Aorta (tissue), 5 donors: ENCODE data around the gene SLC4A1. TPM values are rescaled to one million over a fixed set of nuclear protein-coding genes. Genes with fewer than 3 reads are reported as not detected.

Source experiments
- ATAC-seq: fragments of 200-7000 bp; cut with Tn5 transposase; one replicate; pipeline ENCODE4 v1.9.1; 2022; ENCODE audit warnings: moderate library complexity; ENCODE audit not compliant: low FRiP score
- DNase-seq, 2 donors: peaks; one replicate each; pipeline ENCODE4 v3.0.0-alpha.2; 2020
- H3K27ac ChIP-seq, 2 donors: one replicate each; pipeline ENCODE4 v1.5.1; 2013; ENCODE audit warnings: low read length in 2 of 2, mild to moderate bottlenecking in 2 of 2, moderate library complexity in 2 of 2, control low read depth in 1 of 2, inconsistent platforms in 1 of 2, low read depth in 1 of 2
- H3K27me3 ChIP-seq, 2 donors: one replicate each; pipeline ENCODE4 v1.6.1; 2013; ENCODE audit warnings: control low read depth in 1 of 2, low read length in 1 of 2, mild to moderate bottlenecking in 1 of 2, moderate library complexity in 1 of 2; ENCODE audit not compliant: insufficient read depth in 2 of 2, control insufficient read depth in 1 of 2
- H3K36me3 ChIP-seq, 2 donors: one replicate each; pipeline ENCODE4 v1.6.1; 2013; ENCODE audit warnings: control low read depth in 1 of 2, low read length in 1 of 2, mild to moderate bottlenecking in 1 of 2; ENCODE audit not compliant: insufficient read depth in 2 of 2, control insufficient read depth in 1 of 2
- H3K4me1 ChIP-seq, 2 donors: one replicate each; pipeline ENCODE4 v1.6.1; 2013; ENCODE audit warnings: low read length in 2 of 2, control low read depth in 1 of 2, mild to moderate bottlenecking in 1 of 2, moderate library complexity in 1 of 2; ENCODE audit not compliant: insufficient read depth in 2 of 2, control insufficient read depth in 1 of 2
- H3K4me3 ChIP-seq, 2 donors: one replicate each; pipeline ENCODE4 v1.5.1; 2013; ENCODE audit warnings: low read length in 2 of 2, control low read depth in 1 of 2, mild to moderate bottlenecking in 1 of 2
- H3K9me3 ChIP-seq: one replicate; pipeline ENCODE4 v1.6.1; 2013; ENCODE audit warnings: mild to moderate bottlenecking, low read length; ENCODE audit not compliant: control insufficient read depth
- WGBS, 2 donors: extraction: QIAGEN DNeasy Blood & Tissue Kit; methylation state at CpG; one replicate each; pipeline ENCODE4 v1.1.7; 2013; 5-methylcytosine and 5-hydroxymethylcytosine counted together
- intact Hi-C, 2 donors: fragments of 100-400 bp; cut with DNase I; formaldehyde crosslinking; loops; one replicate each; pipeline versions ENCODE4 v1.14.2 to v1.15.0; 2022
- polyA plus RNA-seq, 2 donors: library from polyadenylated mRNA; stranded (reverse); fragments of 200-250 nt; gene quantifications; one replicate each; pipeline ENCODE4 v1.2.3, GENCODE V29; 2013
- total RNA-seq, 2 donors: library from RNA; stranded (reverse); fragmentation: NEBNext Ultra II Directional; extraction: Animal tissue kit (Norgen Biotek cat#: 25700); gene quantifications; one replicate each; pipeline ENCODE4 v1.2.1, GENCODE V29; 2021
- donor health status: healthy with polysubstance abuse.
- donor health status: Bipolar disorder and iron deficiency.
- donor health status: DM: no; HTN: no; CAD: no.
- donor health status: DM: no; HTN: no; CAD: no.
- donor health status: DM: yes; HTN: yes; CAD: no.

The SLC4A1 gene
- total and polyA plus RNA-seq, 4 donors = 0.08 to 10.2 (median 0.89) TPM

GRCh38 chr17:44267165-44267455, 825 bp downstream of the SLC4A1 start:
- intact Hi-C loops = no loop called here
- no peak overlapping the region for H3K27ac ChIP-seq
- H3K27me3 ChIP-seq = no peaks in the 10 kb centered on the region
- H3K4me1 ChIP-seq = no peaks in the 10 kb centered on the region
- 88 to 92% methylated on average over 5 of the region's 5 CpGs for WGBS, 2 donors
- H3K9me3 ChIP-seq = no peaks in the 10 kb centered on the region
- DNase-seq = no peak
- no peak overlapping the region for H3K4me3 ChIP-seq
- no peaks in the 10 kb centered on the region for H3K36me3 ChIP-seq
- no peak for ATAC-seq

- intact Hi-C loops = no loop called here
- DNase-seq (no peak), ATAC-seq (no peak)
- no peaks in the 10 kb centered on the region for H3K27me3 ChIP-seq
- H3K36me3 ChIP-seq = no peaks in the 10 kb centered on the region
- no peak overlapping the region for H3K4me3 ChIP-seq
- H3K27ac ChIP-seq = no peak overlapping the region
- WGBS, 2 donors = 52 to 53% methylated on average over 9 of the region's 9 CpGs
- no peaks in the 10 kb centered on the region for H3K9me3 ChIP-seq
- H3K4me1 ChIP-seq = no peaks in the 10 kb centered on the region
Measured at GRCh38 chr17:44266402-44267164, 1.4 kb downstream of the SLC4A1 start.

- Histone ChIP-seq H3K9me3 (no peaks in the 10 kb centered on the region), H3K4me1 (no peaks in the 10 kb centered on the region), H3K4me3 (no peak overlapping the region), H3K27me3 (no peaks in the 10 kb centered on the region), H3K27ac (no peak overlapping the region), H3K36me3 (no peaks in the 10 kb centered on the region)
- DNase-seq (no peak), ATAC-seq (no peak)
- WGBS, 2 donors = 87 to 90% methylated on average over 7 of the region's 7 CpGs
- intact Hi-C loops = no loop called here
Measured at GRCh38 chr17:44263345-44263902, 4.5 kb downstream of the SLC4A1 start.

- H3K27me3 ChIP-seq = no peaks in the 10 kb centered on the region
- no peak overlapping the region for H3K27ac ChIP-seq
- H3K36me3 ChIP-seq = no peaks in the 10 kb centered on the region
- 71 to 76% methylated on average over 11 of the region's 11 CpGs for WGBS, 2 donors
- intact Hi-C loops = no loop called here
- no peaks in the 10 kb centered on the region for H3K9me3 ChIP-seq
- H3K4me1 ChIP-seq = no peaks in the 10 kb centered on the region
- no peak for DNase-seq
- ATAC-seq = no peak
- H3K4me3 ChIP-seq = no peak overlapping the region
Measured at GRCh38 chr17:44262654-44263225, 5.2 kb downstream of the SLC4A1 start.

- Histone ChIP-seq H3K36me3 (no peaks in the 10 kb centered on the region), H3K9me3 (no peaks in the 10 kb centered on the region), H3K27me3 (no peaks in the 10 kb centered on the region), H3K27ac (no peak overlapping the region), H3K4me1 (no peaks in the 10 kb centered on the region), H3K4me3 (no peak overlapping the region)
- ATAC-seq (no peak), DNase-seq (no peak)
- 91 to 96% methylated on average over 6 of the region's 6 CpGs for WGBS, 2 donors
- intact Hi-C loops = no loop called here
Measured at GRCh38 chr17:44260296-44260695, 7.6 kb downstream of the SLC4A1 start.

- DNase-seq = no peak
- Histone ChIP-seq H3K4me1 (no peaks in the 10 kb centered on the region), H3K27ac (no peak overlapping the region), H3K36me3 (no peaks in the 10 kb centered on the region), H3K9me3 (no peaks in the 10 kb centered on the region), H3K27me3 (no peaks in the 10 kb centered on the region), H3K4me3 (no peak overlapping the region)
- no peak for ATAC-seq
- WGBS, 2 donors = 84 to 86% methylated on average over 17 of the region's 17 CpGs
- intact Hi-C loops = no loop called here
Measured at GRCh38 chr17:44258811-44259351, 9.1 kb downstream of the SLC4A1 start.

- Histone ChIP-seq H3K27ac (no peak overlapping the region), H3K36me3 (no peaks in the 10 kb centered on the region), H3K27me3 (no peaks in the 10 kb centered on the region), H3K9me3 (no peaks in the 10 kb centered on the region), H3K4me1 (no peaks in the 10 kb centered on the region), H3K4me3 (no peak overlapping the region)
- intact Hi-C loops = no loop called here
- DNase-seq (no peak), ATAC-seq (no peak)
- 85% methylated on average over 23 of the region's 23 CpGs for WGBS, 2 donors
Measured at GRCh38 chr17:44257815-44258760, 9.8 kb downstream of the SLC4A1 start.

- H3K27ac ChIP-seq = no peak overlapping the region
- no peak for DNase-seq
- 78 to 86% methylated on average over 4 of the region's 4 CpGs for WGBS, 2 donors
- intact Hi-C loops = no loop called here
- H3K36me3 ChIP-seq = no peaks in the 10 kb centered on the region
- H3K27me3 ChIP-seq = no peaks in the 10 kb centered on the region
- H3K4me1 ChIP-seq = no peaks in the 10 kb centered on the region
- no peak overlapping the region for H3K4me3 ChIP-seq
- no peaks in the 10 kb centered on the region for H3K9me3 ChIP-seq
- no peak for ATAC-seq
Measured at GRCh38 chr17:44256671-44257070, 11.3 kb downstream of the SLC4A1 start.
